Measurements from ENCODE around the gene CAPSL. TPM values are rescaled to one million over a fixed set of nuclear protein-coding genes. Genes with fewer than 3 reads are reported as not detected.

The CAPSL gene
- total and polyA plus RNA-seq, 2 experiments from 2014 or later = 0.19 to 4.5 TPM

DNA sequence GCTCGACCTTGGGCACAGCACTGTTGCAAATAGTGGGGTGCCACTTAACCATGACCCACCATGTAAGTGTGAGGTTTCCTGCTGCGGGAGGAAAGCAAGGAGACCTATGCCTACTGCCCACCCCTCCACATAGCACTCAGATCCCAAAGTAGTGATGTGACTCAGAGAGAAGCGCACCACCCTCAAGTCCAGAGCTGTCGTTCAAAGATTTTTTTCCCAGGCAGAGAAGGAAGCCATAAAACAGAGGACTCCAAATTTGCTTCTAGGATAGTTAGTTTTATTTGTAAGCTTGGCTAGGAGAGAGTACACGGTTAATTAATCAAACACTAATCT lies 33.4 kb upstream of the CAPSL start:
- WGBS, 2 experiments (ENCODE audit: low coverage in 1 of 2, low lambda C conversion rate in 2 of 2, missing lambda C conversion rate in 2 of 2) = 49 to 57% methylated on average over 5 of the region's 5 CpGs
- no peak overlapping the region for H3K4me3 ChIP-seq
- TF ChIP-seq EZH2phosphoT487 (IDR thresholded peaks at IDR 0.05; ENCODE audit: insufficient read depth, low read depth) (no peak), EZH2 (IDR thresholded peaks at IDR 0.05; ENCODE audit: insufficient read depth, poor library complexity, severe bottlenecking) (no peak)
- no peaks in the 10 kb centered on the region for H4K20me1 ChIP-seq (ENCODE audit: insufficient read depth)
- no peaks in the 10 kb centered on the region for H3K27me3 ChIP-seq (replicated peaks; ENCODE audit: insufficient read depth)
- no peak overlapping the region for H2AFZ ChIP-seq
- H3K9ac ChIP-seq = no peak overlapping the region
- no peak overlapping the region for H3K27ac ChIP-seq
- H3K36me3 ChIP-seq (ENCODE audit: low read depth) = no peaks in the 10 kb centered on the region
- no peak overlapping the region for H3K4me2 ChIP-seq (ENCODE audit: unreplicated experiment)
- in situ Hi-C loops (cut with MboI) = no loop called here
- no peak for DNase-seq
- H3F3A ChIP-seq (ENCODE audit: insufficient read depth) = no peaks in the 10 kb centered on the region
- no peaks in the 10 kb centered on the region for H3K79me2 ChIP-seq (ENCODE audit: insufficient read depth)
- H3K4me1 ChIP-seq (ENCODE audit: insufficient read depth) = no peaks in the 10 kb centered on the region
- H3K9me3 ChIP-seq (ENCODE audit: low read depth) = no peaks in the 10 kb centered on the region
- H3K9me2 ChIP-seq (ENCODE audit: insufficient read depth) = no peaks in the 10 kb centered on the region

DNA sequence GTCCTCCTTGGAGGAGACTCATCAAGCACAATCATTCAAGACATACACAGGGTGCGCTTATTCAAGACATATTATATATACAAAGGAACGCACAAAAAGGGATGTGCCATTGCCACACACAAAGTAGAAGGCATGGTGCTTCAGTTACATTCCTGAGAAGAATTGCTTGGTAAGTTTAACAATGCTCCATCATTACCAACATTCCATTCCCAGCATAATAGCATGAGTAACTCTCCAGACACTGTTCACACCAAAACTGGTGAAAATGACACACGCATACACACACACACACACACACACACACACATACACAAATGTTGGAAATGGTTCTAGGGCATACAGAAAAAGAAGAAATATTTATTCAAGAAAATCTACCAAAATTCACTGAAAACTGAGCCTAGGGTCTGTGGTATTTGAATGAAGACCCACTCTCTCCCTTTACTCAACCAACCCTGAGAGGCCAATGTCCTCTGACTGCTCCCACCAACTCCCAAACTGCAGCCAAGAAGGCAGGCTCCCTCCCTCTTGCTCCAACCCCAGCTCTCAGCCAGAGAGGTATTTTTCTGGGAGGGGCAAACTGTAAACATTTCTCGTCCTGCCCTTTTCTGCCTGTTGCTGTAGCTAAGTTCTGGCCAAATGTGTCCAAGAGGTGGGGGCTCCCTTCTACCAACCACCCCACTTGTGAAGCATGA lies 32.9 kb upstream of the CAPSL start:
- Histone ChIP-seq H3K4me2 (ENCODE audit: unreplicated experiment) (no peak overlapping the region), H3K9me3 (ENCODE audit: low read depth) (no peaks in the 10 kb centered on the region), H3K4me1 (ENCODE audit: insufficient read depth) (no peaks in the 10 kb centered on the region), H3K27ac (no peak overlapping the region), H3F3A (ENCODE audit: insufficient read depth) (no peaks in the 10 kb centered on the region), H2AFZ (no peak overlapping the region), H3K79me2 (ENCODE audit: insufficient read depth) (no peaks in the 10 kb centered on the region), H4K20me1 (ENCODE audit: insufficient read depth) (no peaks in the 10 kb centered on the region), H3K36me3 (ENCODE audit: low read depth) (no peaks in the 10 kb centered on the region), H3K9me2 (ENCODE audit: insufficient read depth) (no peaks in the 10 kb centered on the region), H3K27me3 (replicated peaks; ENCODE audit: insufficient read depth) (no peaks in the 10 kb centered on the region), H3K9ac (no peak overlapping the region), H3K4me3 (no peak overlapping the region)
- TF ChIP-seq EZH2 (IDR thresholded peaks at IDR 0.05; ENCODE audit: insufficient read depth, poor library complexity, severe bottlenecking) = no peak
- TF ChIP-seq EZH2phosphoT487 (IDR thresholded peaks at IDR 0.05; ENCODE audit: insufficient read depth, low read depth) = no peak
- WGBS, 2 experiments (ENCODE audit: low coverage in 1 of 2, low lambda C conversion rate in 2 of 2, missing lambda C conversion rate in 2 of 2) = 60 to 67% methylated on average over 4 of the region's 4 CpGs
- peak; percentile 7 for DNase-seq
- in situ Hi-C loops (cut with MboI) = no loop called here

- Histone ChIP-seq H3K4me1 (ENCODE audit: insufficient read depth) (no peaks in the 10 kb centered on the region), H3K9me3 (ENCODE audit: low read depth) (no peaks in the 10 kb centered on the region), H3K9ac (no peak overlapping the region), H3K27ac (no peak overlapping the region), H3K36me3 (ENCODE audit: low read depth) (no peaks in the 10 kb centered on the region), H3K4me3 (no peak overlapping the region), H3F3A (ENCODE audit: insufficient read depth) (no peaks in the 10 kb centered on the region), H3K27me3 (replicated peaks; ENCODE audit: insufficient read depth) (no peaks in the 10 kb centered on the region; the same call in 1 of the 2 replicates), H4K20me1 (ENCODE audit: insufficient read depth) (no peaks in the 10 kb centered on the region), H3K9me2 (ENCODE audit: insufficient read depth) (no peaks in the 10 kb centered on the region), H3K79me2 (ENCODE audit: insufficient read depth) (no peaks in the 10 kb centered on the region), H2AFZ (peak overlapping the region; percentile 11; the same call in 1 of the 2 replicates), H3K4me2 (ENCODE audit: unreplicated experiment) (no peak overlapping the region)
- in situ Hi-C loops (cut with MboI) = no loop called here
- 25 to 31% methylated on average over 8 of the region's 8 CpGs for WGBS, 2 experiments (ENCODE audit: low coverage in 1 of 2, low lambda C conversion rate in 2 of 2, missing lambda C conversion rate in 2 of 2)
- no peak for TF ChIP-seq EZH2 (IDR thresholded peaks at IDR 0.05; ENCODE audit: insufficient read depth, poor library complexity, severe bottlenecking)
- TF ChIP-seq EZH2phosphoT487 (IDR thresholded peaks at IDR 0.05; ENCODE audit: insufficient read depth, low read depth) = no peak
- DNase-seq = peak; percentile 41
Observed at GRCh38 chr5:35963381-35963843, 25.0 kb upstream of the CAPSL start.

GRCh38 chr5:35960328-35960727 lies 21.9 kb upstream of the CAPSL start:
- no peaks in the 10 kb centered on the region for H3K79me2 ChIP-seq (ENCODE audit: insufficient read depth)
- no peak overlapping the region for H3K9ac ChIP-seq
- TF ChIP-seq EZH2phosphoT487 (IDR thresholded peaks at IDR 0.05; ENCODE audit: insufficient read depth, low read depth) (no peak), EZH2 (IDR thresholded peaks at IDR 0.05; ENCODE audit: insufficient read depth, poor library complexity, severe bottlenecking) (no peak)
- H3K27me3 ChIP-seq (replicated peaks; ENCODE audit: insufficient read depth) = no peaks in the 10 kb centered on the region; the same call in 1 of the 2 replicates
- H3K36me3 ChIP-seq (ENCODE audit: low read depth) = no peaks in the 10 kb centered on the region
- H3K27ac ChIP-seq = no peak overlapping the region
- H2AFZ ChIP-seq = no peak overlapping the region
- no peak overlapping the region for H3K4me3 ChIP-seq
- no peak overlapping the region for H3K4me2 ChIP-seq (ENCODE audit: unreplicated experiment)
- H3K9me2 ChIP-seq (ENCODE audit: insufficient read depth) = no peaks in the 10 kb centered on the region
- in situ Hi-C loops (cut with MboI) = no loop called here
- DNase-seq = no peak
- H3K9me3 ChIP-seq (ENCODE audit: low read depth) = no peaks in the 10 kb centered on the region
- no peaks in the 10 kb centered on the region for H3K4me1 ChIP-seq (ENCODE audit: insufficient read depth)
- H4K20me1 ChIP-seq (ENCODE audit: insufficient read depth) = no peaks in the 10 kb centered on the region
- no peaks in the 10 kb centered on the region for H3F3A ChIP-seq (ENCODE audit: insufficient read depth)
- 36 to 38% methylated on average over 6 to 7 of the region's 7 CpGs for WGBS, 2 experiments (ENCODE audit: low coverage in 1 of 2, low lambda C conversion rate in 2 of 2, missing lambda C conversion rate in 2 of 2)
